K562 (cell line): ENCODE results near the gene GSTM1. TPM values are rescaled to one million over a fixed set of nuclear protein-coding genes. Genes with fewer than 3 reads are reported as not detected.

ENCODE experiments used
- ATF1 ChIP-seq, 2 experiments: fragments of 450-650 bp in 1 of 2; IDR thresholded peaks; 2 replicates each; pipeline ENCODE4 v1.6.1; 2016; ENCODE audit warnings: missing compliant biosample characterization in 1 of 2, missing genetic modification characterization in 1 of 2
- CBX8 ChIP-seq: fragments of 200-600 bp; sonication (generic); IDR thresholded peaks from 2 replicates; pipeline ENCODE4 v1.6.1; 2012; ENCODE audit warnings: borderline replicate concordance, mixed run types, low read depth, mild to moderate bottlenecking, moderate library complexity, mixed read lengths, low read length, control low read depth, inconsistent platforms; ENCODE audit not compliant: poor library complexity, severe bottlenecking; ENCODE audit errors: extremely low read depth
- MAZ ChIP-seq, 2 experiments: fragments of 450-650 bp in 1 of 2; sonication (generic) in 1 of 2; formaldehyde crosslinking; IDR thresholded peaks in 1 of 2; conservative IDR thresholded peaks in 1 of 2; 2 replicates each; pipeline versions ENCODE4 v1.4.0 to v1.5.0; 2020; ENCODE audit warnings: mild to moderate bottlenecking in 1 of 2, missing genetic modification reagents in 1 of 2
- MCM5 ChIP-seq: fragments of 450-650 bp; IDR thresholded peaks from 2 replicates; pipeline ENCODE4 v1.6.1; 2016; ENCODE audit warnings: low read depth
- MEIS2 ChIP-seq: fragments of 450-650 bp; IDR thresholded peaks from 2 replicates; pipeline ENCODE4 v1.6.1; 2014; ENCODE audit warnings: mild to moderate bottlenecking; ENCODE audit not compliant: partially characterized antibody
- MXI1 ChIP-seq: IDR thresholded peaks from 2 replicates; pipeline ENCODE4 v1.6.1; 2011; ENCODE audit warnings: low read depth, mild to moderate bottlenecking, improper control_type of control experiment, low read length
- NR1H2 ChIP-seq: sonication (generic); formaldehyde crosslinking; IDR thresholded peaks from 2 replicates; pipeline ENCODE4 v1.4.0; 2020; ENCODE audit warnings: mild to moderate bottlenecking, missing genetic modification reagents
- NRF1 ChIP-seq, 2 experiments: fragments of 450-650 bp; IDR thresholded peaks in 1 of 2; conservative IDR thresholded peaks in 1 of 2; 2 replicates each; pipeline ENCODE4 v1.6.1; 2014; ENCODE audit warnings: mild to moderate bottlenecking in 2 of 2
- POLR2A ChIP-seq: fragments of 450-650 bp; conservative IDR thresholded peaks from 2 replicates; pipeline ENCODE4 v1.6.1; 2016
- POLR2G ChIP-seq: fragments of 200-400 bp; formaldehyde crosslinking; IDR thresholded peaks from 2 replicates; pipeline ENCODE4 v1.6.1; 2017; ENCODE audit warnings: low read depth, mild to moderate bottlenecking, antibody characterized with exemption, low read length, moderate library complexity
- RBFOX2 ChIP-seq: fragments of 200-400 bp; formaldehyde crosslinking; IDR thresholded peaks from 2 replicates; pipeline ENCODE4 v1.6.1; 2017; ENCODE audit warnings: low read depth, mild to moderate bottlenecking, low read length, moderate library complexity
- SMAD4 ChIP-seq: fragments of 250-450 bp; sonication (Bioruptor Pico); conservative IDR thresholded peaks from 2 replicates; pipeline ENCODE4 v1.8.0; 2021; ENCODE audit warnings: inconsistent platforms, mild to moderate bottlenecking, moderate library complexity
- ZFPM2 ChIP-seq: fragments of 250-450 bp; sonication (Bioruptor Pico); IDR thresholded peaks from 2 replicates; pipeline ENCODE4 v1.5.1; 2022; ENCODE audit warnings: mild to moderate bottlenecking
- polyA plus RNA-seq, 8 experiments: library from polyadenylated mRNA; depleted of rRNA in 4 of 8; stranded (reverse) in 5 of 8; unstranded in 3 of 8; fragments of >200 nt; fragmentation: Nextera tagmentation in 2 of 8; fragmentation: Illumina TruSeq in 1 of 8; extraction: Ambion mirVana in 2 of 8; extraction: Trizol in 1 of 8; gene quantifications; 2 replicates each; pipeline versions ENCODE4 v1.2.1 to v1.2.3, GENCODE V29; 2011 to 2014; ENCODE audit warnings: inconsistent platforms in 1 of 8, missing spikeins in 1 of 8
- total RNA-seq, 7 experiments: library from RNA; depleted of rRNA in 6 of 7; stranded (reverse); fragments of >200 nt in 6 of 7; fragmentation: Illumina TruSeq in 2 of 7; extraction: Trizol in 2 of 7; gene quantifications; 2 replicates each; pipeline versions ENCODE4 v1.2.1 to v1.2.3, GENCODE V29; 2011 to 2021; ENCODE audit warnings: low replicate concordance in 1 of 7
- TF ChIP-seq, protein P1 (sequence below): sonication (generic); formaldehyde crosslinking; IDR thresholded peaks from 2 replicates; pipeline ENCODE4 v1.9.0; 2022; ENCODE audit warnings: mild to moderate bottlenecking, missing genetic modification reagents
- TF ChIP-seq, protein P2 (sequence below): sonication (generic); formaldehyde crosslinking; IDR thresholded peaks from 2 replicates; pipeline ENCODE4 v1.8.1; 2023; ENCODE audit warnings: mild to moderate bottlenecking, missing genetic modification reagents
- TF ChIP-seq, protein P3 (sequence below): fragments of 250-450 bp; sonication (Bioruptor Pico); IDR thresholded peaks from 2 replicates; pipeline ENCODE4 v1.8.0; 2022; ENCODE audit warnings: moderate library complexity, mild to moderate bottlenecking, inconsistent platforms

The GSTM1 gene
- total and polyA plus RNA-seq, 9 of the 15 experiments (the other 6 are each of a cell fraction or from before 2014, with no cell fraction given) = not detected

GRCh38 chr1:109739738-109740614 lies 52.4 kb downstream of the GSTM1 start (continued):
- TF ChIP-seq MAZ (CRISPR knock-in tag; conservative IDR thresholded peaks at IDR 0.05 in 1 of 2, IDR thresholded peaks at IDR 0.05 in 1 of 2) (peak; percentile 71 to 77; a peak in 3 of 4 replicates), NRF1 (conservative IDR thresholded peaks at IDR 0.05 in 1 of 2, IDR thresholded peaks at IDR 0.05 in 1 of 2) (peak; percentile 90 to 92), NR1H2 (CRISPR knock-in tag) (no peak), MEIS2 (no peak), SMAD4 (no peak), POLR2G (peak; percentile 80), POLR2A (0 out of 2 replicates have a peak, but pooled peaks have one; percentile 31), MXI1 (no peak), CBX8 (no peak), MCM5 (no peak), ZFPM2 (no peak), RBFOX2 (peak; percentile 74), ATF1 (CRISPR knock-in tag; IDR thresholded peaks at IDR 0.05) (no peak), ATF1 (tag; IDR thresholded peaks at IDR 0.05) (0 out of 2 replicates have a peak, but pooled peaks have one; percentile 10)
- TF ChIP-seq, protein P1, sequence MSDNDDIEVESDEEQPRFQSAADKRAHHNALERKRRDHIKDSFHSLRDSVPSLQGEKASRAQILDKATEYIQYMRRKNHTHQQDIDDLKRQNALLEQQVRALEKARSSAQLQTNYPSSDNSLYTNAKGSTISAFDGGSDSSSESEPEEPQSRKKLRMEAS (CRISPR knock-in tag) = peak; percentile 24; the same call in 1 of the 2 replicates
- TF ChIP-seq, protein P2, sequence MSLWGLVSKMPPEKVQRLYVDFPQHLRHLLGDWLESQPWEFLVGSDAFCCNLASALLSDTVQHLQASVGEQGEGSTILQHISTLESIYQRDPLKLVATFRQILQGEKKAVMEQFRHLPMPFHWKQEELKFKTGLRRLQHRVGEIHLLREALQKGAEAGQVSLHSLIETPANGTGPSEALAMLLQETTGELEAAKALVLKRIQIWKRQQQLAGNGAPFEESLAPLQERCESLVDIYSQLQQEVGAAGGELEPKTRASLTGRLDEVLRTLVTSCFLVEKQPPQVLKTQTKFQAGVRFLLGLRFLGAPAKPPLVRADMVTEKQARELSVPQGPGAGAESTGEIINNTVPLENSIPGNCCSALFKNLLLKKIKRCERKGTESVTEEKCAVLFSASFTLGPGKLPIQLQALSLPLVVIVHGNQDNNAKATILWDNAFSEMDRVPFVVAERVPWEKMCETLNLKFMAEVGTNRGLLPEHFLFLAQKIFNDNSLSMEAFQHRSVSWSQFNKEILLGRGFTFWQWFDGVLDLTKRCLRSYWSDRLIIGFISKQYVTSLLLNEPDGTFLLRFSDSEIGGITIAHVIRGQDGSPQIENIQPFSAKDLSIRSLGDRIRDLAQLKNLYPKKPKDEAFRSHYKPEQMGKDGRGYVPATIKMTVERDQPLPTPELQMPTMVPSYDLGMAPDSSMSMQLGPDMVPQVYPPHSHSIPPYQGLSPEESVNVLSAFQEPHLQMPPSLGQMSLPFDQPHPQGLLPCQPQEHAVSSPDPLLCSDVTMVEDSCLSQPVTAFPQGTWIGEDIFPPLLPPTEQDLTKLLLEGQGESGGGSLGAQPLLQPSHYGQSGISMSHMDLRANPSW = no peak
- TF ChIP-seq, protein P3, sequence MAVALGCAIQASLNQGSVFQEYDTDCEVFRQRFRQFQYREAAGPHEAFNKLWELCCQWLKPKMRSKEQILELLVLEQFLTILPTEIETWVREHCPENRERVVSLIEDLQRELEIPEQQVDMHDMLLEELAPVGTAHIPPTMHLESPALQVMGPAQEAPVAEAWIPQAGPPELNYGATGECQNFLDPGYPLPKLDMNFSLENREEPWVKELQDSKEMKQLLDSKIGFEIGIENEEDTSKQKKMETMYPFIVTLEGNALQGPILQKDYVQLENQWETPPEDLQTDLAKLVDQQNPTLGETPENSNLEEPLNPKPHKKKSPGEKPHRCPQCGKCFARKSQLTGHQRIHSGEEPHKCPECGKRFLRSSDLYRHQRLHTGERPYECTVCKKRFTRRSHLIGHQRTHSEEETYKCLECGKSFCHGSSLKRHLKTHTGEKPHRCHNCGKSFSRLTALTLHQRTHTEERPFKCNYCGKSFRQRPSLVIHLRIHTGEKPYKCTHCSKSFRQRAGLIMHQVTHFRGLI = no peak
